ENCODE measurements around the gene IFNAR1.
"Not testable (repeated sequence)": the region's sequence is repeated elsewhere in the genome, so short reads cannot be mapped to it uniquely, and the experiment has no call there.

IFNAR1 gene

DNA sequence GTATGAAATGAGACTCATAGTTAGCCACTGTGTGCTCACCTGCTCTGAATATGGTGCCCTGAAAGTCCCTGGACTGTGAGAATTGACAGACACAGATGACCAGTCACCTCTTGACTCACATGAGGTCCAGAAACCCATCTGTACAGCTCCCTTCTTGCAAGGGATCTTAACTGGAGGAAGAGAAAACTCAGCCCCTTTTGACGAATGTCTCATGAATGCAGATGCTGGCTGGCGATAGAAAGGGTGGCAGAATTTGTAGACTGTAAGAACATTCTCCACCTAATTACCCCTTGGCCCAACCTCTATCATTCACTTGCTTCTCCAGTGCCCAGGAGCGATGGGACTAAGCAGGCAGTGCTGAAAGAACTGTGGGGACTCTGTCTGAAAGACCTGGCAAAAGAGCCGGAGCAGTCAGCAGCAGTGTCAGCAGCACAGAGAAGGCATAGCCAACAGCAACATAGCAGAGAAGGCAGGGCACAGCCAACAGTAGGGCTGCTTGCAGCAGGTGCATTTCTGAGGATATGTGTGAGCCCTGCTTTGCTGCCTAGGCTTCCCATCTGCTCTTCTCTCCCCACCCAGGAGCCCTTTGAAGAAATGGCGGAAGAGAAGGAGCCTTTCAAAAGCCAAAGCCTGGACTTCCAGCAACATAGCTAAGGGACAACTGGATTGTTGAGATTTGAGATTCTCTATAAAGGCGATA, 52.6 kb downstream of the IFNAR1 start:
- peaks cover 3% of the 10 kb centered on the region for H3K27me3 Mint-ChIP-seq (ENCODE audit: low read depth)
- TF ChIP-seq, protein P1, sequence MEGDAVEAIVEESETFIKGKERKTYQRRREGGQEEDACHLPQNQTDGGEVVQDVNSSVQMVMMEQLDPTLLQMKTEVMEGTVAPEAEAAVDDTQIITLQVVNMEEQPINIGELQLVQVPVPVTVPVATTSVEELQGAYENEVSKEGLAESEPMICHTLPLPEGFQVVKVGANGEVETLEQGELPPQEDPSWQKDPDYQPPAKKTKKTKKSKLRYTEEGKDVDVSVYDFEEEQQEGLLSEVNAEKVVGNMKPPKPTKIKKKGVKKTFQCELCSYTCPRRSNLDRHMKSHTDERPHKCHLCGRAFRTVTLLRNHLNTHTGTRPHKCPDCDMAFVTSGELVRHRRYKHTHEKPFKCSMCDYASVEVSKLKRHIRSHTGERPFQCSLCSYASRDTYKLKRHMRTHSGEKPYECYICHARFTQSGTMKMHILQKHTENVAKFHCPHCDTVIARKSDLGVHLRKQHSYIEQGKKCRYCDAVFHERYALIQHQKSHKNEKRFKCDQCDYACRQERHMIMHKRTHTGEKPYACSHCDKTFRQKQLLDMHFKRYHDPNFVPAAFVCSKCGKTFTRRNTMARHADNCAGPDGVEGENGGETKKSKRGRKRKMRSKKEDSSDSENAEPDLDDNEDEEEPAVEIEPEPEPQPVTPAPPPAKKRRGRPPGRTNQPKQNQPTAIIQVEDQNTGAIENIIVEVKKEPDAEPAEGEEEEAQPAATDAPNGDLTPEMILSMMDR (IDR thresholded peaks at IDR 0.05; ENCODE audit: unreplicated experiment in 3 of 3), result no peak
- H3K27ac Mint-ChIP-seq, result no peak overlapping the region
- no peaks in the 10 kb centered on the region for H3K4me1 Mint-ChIP-seq
- H3K9me3 Mint-ChIP-seq, result no peaks in the 10 kb centered on the region
- no peak overlapping the region for H3K4me3 Mint-ChIP-seq
- H3K36me3 Mint-ChIP-seq (ENCODE audit: low read depth), result no peaks in the 10 kb centered on the region

GRCh38 chr21:33378081-33378480, 53.3 kb downstream of the IFNAR1 start:
- Mint-ChIP-seq H3K4me1 (no peaks in the 10 kb centered on the region), H3K27ac (no peak overlapping the region), H3K27me3 (ENCODE audit: low read depth) (peaks cover 3% of the 10 kb centered on the region), H3K9me3 (no peaks in the 10 kb centered on the region), H3K4me3 (no peak overlapping the region), H3K36me3 (ENCODE audit: low read depth) (no peaks in the 10 kb centered on the region)
- TF ChIP-seq, protein P1 (IDR thresholded peaks at IDR 0.05; ENCODE audit: unreplicated experiment in 3 of 3), result no peak

DNA sequence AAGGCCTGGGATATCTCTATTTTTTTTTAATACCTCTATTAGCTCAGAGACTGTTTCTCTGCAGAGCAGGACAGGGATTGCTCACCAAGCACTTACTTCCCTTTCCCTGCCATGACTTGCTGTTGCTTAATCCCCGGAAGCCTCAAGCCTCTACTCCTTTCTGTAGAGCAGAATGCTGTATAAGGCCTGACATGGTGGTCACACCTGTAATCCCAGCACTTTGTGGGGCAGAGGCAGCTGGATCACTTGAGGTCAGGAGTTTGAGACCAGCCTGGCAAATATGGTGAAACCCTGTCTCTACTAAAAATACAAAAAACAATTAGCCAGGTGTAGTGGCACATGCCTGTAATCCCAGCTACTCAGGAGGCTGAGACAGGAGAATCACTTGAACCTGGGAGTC, 55.2 kb downstream of the IFNAR1 start:
- not testable (repeated sequence) for H3K27ac Mint-ChIP-seq; H3K9me3 Mint-ChIP-seq; H3K4me3 Mint-ChIP-seq; H3K27me3 Mint-ChIP-seq (ENCODE audit: low read depth); H3K4me1 Mint-ChIP-seq; H3K36me3 Mint-ChIP-seq (ENCODE audit: low read depth)

DNA sequence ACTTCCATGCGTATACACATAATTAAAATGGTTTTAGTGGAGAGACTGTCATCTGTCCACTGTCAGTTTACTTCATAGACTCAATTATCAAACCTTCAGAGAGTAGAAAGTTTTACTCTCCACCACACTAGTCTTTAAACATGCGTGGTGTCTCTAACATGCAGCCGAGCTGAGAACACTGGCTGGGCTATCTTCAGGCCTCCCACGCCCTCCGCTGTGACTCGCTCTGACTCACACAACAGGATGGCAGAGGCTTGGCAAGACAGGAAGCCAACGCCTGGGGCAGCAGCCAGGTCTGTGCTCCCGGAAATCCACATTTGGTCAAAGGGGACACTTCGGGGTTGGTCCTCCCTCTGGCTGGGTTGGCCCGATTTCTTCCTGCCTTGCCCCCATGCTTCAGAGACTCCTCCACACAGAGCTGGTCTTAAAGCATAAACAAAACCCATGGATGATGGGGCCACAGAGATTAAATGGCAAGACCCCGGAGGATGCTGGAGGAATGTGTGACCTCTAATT, 55.8 kb downstream of the IFNAR1 start:
- H3K27me3 Mint-ChIP-seq (ENCODE audit: low read depth), result peaks cover 3% of the 10 kb centered on the region
- TF ChIP-seq, protein P1 (IDR thresholded peaks at IDR 0.05; ENCODE audit: unreplicated experiment in 3 of 3), result no peak
- H3K4me1 Mint-ChIP-seq, result no peaks in the 10 kb centered on the region
- H3K36me3 Mint-ChIP-seq (ENCODE audit: low read depth), result no peaks in the 10 kb centered on the region
- no peak overlapping the region for H3K27ac Mint-ChIP-seq
- H3K9me3 Mint-ChIP-seq, result no peaks in the 10 kb centered on the region
- no peak overlapping the region for H3K4me3 Mint-ChIP-seq

GRCh38 chr21:33381381-33381780, 56.6 kb downstream of the IFNAR1 start:
- H3K9me3 Mint-ChIP-seq; H3K36me3 Mint-ChIP-seq (ENCODE audit: low read depth); H3K4me1 Mint-ChIP-seq; H3K4me3 Mint-ChIP-seq; H3K27me3 Mint-ChIP-seq (ENCODE audit: low read depth); H3K27ac Mint-ChIP-seq: not testable (repeated sequence)

DNA sequence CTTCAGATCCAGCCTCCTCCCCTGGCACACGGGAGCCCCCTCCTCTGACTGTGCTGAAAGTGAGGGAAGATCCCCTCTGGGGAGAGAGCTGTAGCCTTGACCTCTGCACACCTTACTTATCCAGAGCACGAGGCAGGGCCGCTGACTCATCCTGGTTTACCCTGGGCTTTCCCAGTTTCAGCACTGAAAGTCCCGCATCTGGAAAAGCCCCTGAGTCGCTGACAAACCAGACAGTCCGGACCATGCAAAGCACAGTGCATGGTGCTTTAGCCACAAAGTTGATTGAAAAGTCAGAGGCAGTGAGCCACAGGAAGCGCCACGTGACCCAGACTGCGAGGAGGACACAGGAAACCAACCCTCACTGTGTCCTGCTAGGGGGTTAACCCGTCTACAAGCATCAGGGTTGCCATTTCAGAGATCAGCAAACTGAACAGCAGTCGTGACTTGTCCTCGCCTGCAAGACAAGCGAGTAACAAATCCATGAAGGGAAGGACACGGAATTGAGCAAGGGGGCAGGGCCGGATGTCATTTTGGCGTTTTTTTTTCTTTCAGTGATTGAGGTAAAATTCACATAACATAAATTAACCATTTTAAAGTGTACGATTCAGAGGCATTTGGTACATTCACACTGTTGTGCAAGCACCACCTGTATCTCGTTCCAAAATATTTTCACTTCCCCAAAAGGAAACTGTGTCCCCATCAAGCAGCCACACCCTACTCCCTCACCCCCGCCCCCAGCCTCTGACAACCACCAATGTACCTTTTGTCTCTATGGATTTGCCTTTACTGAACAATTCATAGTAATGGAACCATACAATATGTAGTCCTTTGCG, 58.5 kb downstream of the IFNAR1 start:
- no peaks in the 10 kb centered on the region for H3K36me3 Mint-ChIP-seq (ENCODE audit: low read depth)
- TF ChIP-seq, protein P1 (IDR thresholded peaks at IDR 0.05; ENCODE audit: unreplicated experiment in 3 of 3), result no peak

More for the DNA sequence above, 58.5 kb downstream of the IFNAR1 start:
- Mint-ChIP-seq H3K27ac (no peak overlapping the region), H3K4me1 (no peaks in the 10 kb centered on the region), H3K4me3 (no peak overlapping the region), H3K27me3 (ENCODE audit: low read depth) (peaks cover 3% of the 10 kb centered on the region), H3K9me3 (no peaks in the 10 kb centered on the region)
